Keratinocyte (primary cell): ENCODE results near the gene SMTNL2. TPM values are rescaled to one million over a fixed set of nuclear protein-coding genes. Genes with fewer than 3 reads are reported as not detected.

Source experiments
- DNase-seq: peaks from one replicate; pipeline ENCODE4 v3.0.0-alpha.2; 2011; ENCODE audit warnings: low read depth, missing footprints, low spot score
- FAIRE-seq: peaks from 2 replicates; lab custom pipeline; 2011; peaks lifted over from hg19 to GRCh38; lab: Jason Lieb, UNC
- H2AFZ ChIP-seq: 2 replicates; pipeline ENCODE4 v1.6.0; 2012; ENCODE audit warnings: low read length, control low read depth, inconsistent platforms; ENCODE audit not compliant: control insufficient read depth
- H3K27ac ChIP-seq: 2 replicates; pipeline ENCODE4 v1.5.1; 2011; ENCODE audit warnings: low read length; ENCODE audit not compliant: control insufficient read depth, insufficient read depth
- H3K27me3 ChIP-seq: 3 replicates; pipeline ENCODE4 v1.6.0; 2011; ENCODE audit warnings: low read length; ENCODE audit not compliant: control insufficient read depth, insufficient read depth; ENCODE audit errors: extremely low read depth
- H3K36me3 ChIP-seq, 2 experiments: 2 replicates in 1 of 2; 3 replicates in 1 of 2; pipeline ENCODE4 v1.5.1; 2011; ENCODE audit warnings: low read length in 2 of 2, mild to moderate bottlenecking in 1 of 2; ENCODE audit not compliant: control insufficient read depth in 2 of 2, insufficient read depth in 2 of 2; ENCODE audit errors: extremely low read depth in 1 of 2
- H3K4me1 ChIP-seq: 3 replicates; pipeline ENCODE4 v1.5.1; 2011; ENCODE audit warnings: low read length; ENCODE audit not compliant: control insufficient read depth, insufficient read depth; ENCODE audit errors: extremely low read depth
- H3K4me2 ChIP-seq: 3 replicates; pipeline ENCODE4 v1.6.0; 2011; ENCODE audit warnings: low read depth, low read length; ENCODE audit not compliant: control insufficient read depth, insufficient read depth; ENCODE audit errors: extremely low read depth
- H3K4me3 ChIP-seq, 3 experiments: fragments of 200-600 bp in 1 of 3; sonication (generic) in 1 of 3; 2 replicates in 2 of 3; 3 replicates in 1 of 3; pipeline ENCODE4 v1.5.1; 2011 to 2016; ENCODE audit warnings: low read length in 3 of 3, mild to moderate bottlenecking in 3 of 3, control low read depth in 2 of 3, inconsistent platforms in 1 of 3, low read depth in 1 of 3, mixed read lengths in 1 of 3, mixed run types in 1 of 3, moderate library complexity in 1 of 3; ENCODE audit not compliant: control insufficient read depth in 2 of 3, insufficient read depth in 2 of 3; ENCODE audit errors: extremely low read depth in 1 of 3
- H3K79me2 ChIP-seq: 2 replicates; pipeline ENCODE4 v1.6.0; 2012; ENCODE audit warnings: low read length; ENCODE audit not compliant: control insufficient read depth, insufficient read depth
- H3K9ac ChIP-seq: 3 replicates; pipeline ENCODE4 v1.6.0; 2011; ENCODE audit warnings: low read length; ENCODE audit not compliant: control insufficient read depth, insufficient read depth; ENCODE audit errors: extremely low read depth
- H3K9me1 ChIP-seq: 3 replicates; pipeline ENCODE4 v1.6.0; 2011; ENCODE audit warnings: low read length; ENCODE audit not compliant: control insufficient read depth, insufficient read depth; ENCODE audit errors: extremely low read depth
- H3K9me3 ChIP-seq: 2 replicates; pipeline ENCODE4 v1.5.1; 2012; ENCODE audit warnings: low read depth, low read length; ENCODE audit not compliant: control insufficient read depth
- H4K20me1 ChIP-seq: 3 replicates; pipeline ENCODE4 v1.6.0; 2011; ENCODE audit warnings: low read length; ENCODE audit not compliant: control insufficient read depth, insufficient read depth; ENCODE audit errors: extremely low read depth
- EZH2 ChIP-seq: IDR thresholded peaks from one replicate; pipeline ENCODE4 v1.6.1; 2012; ENCODE audit warnings: inconsistent platforms, mild to moderate bottlenecking, low read length, moderate library complexity
- dilution Hi-C: fragments of 300-500 bp; cut with MboI; formaldehyde crosslinking; loops from one replicate; pipeline ENCODE4 v1.7.0; 2020; ENCODE audit warnings: low sequenced_read_pairs; ENCODE audit not compliant: extremely low pct_ligation_motif_present
- polyA plus RNA-seq, 5 experiments: library from polyadenylated mRNA; depleted of rRNA in 3 of 5; stranded (reverse) in 3 of 5; stranded (forward) in 1 of 5; unstranded in 1 of 5; fragments of >200 nt; gene quantifications; 1 replicate in 1 of 5; 2 replicates in 3 of 5; 3 replicates in 1 of 5; pipeline versions ENCODE4 v1.2.1 to v1.2.3, GENCODE V29; 2011 to 2012; ENCODE audit warnings: missing spikeins in 2 of 5, low read depth in 1 of 5, low replicate concordance in 1 of 5
- TF ChIP-seq, protein P1 (sequence below), 3 experiments: IDR thresholded peaks in 1 of 3; conservative IDR thresholded peaks in 1 of 3; optimal IDR thresholded peaks in 1 of 3; 2 replicates in 2 of 3; 3 replicates in 1 of 3; pipeline versions ENCODE3 to v1.5.1; 2011; ENCODE audit warnings: low read length in 3 of 3, mild to moderate bottlenecking in 3 of 3, moderate library complexity in 2 of 3, control low read depth in 1 of 3, inconsistent platforms in 1 of 3; ENCODE audit not compliant: insufficient read depth in 2 of 3; ENCODE audit errors: extremely low read depth in 1 of 3

Gene SMTNL2
- polyA plus RNA-seq, 1 donor (not counting 4 experiments of a cell fraction or from before 2014, with no cell fraction given), result not detected

GRCh38 chr17:4582101-4582501 lies 2.2 kb upstream of the SMTNL2 start:
- no peaks in the 10 kb centered on the region for H4K20me1 ChIP-seq
- peaks cover 14% of the 10 kb centered on the region for H3K4me1 ChIP-seq
- H3K27ac ChIP-seq, result no peak overlapping the region
- H3K36me3 ChIP-seq, result no peaks in the 10 kb centered on the region
- dilution Hi-C loops, result no loop called here
- H3K27me3 ChIP-seq, result peaks cover 56% of the 10 kb centered on the region
- no peak overlapping the region for H3K9ac ChIP-seq
- H3K4me2 ChIP-seq, result no peak overlapping the region
- DNase-seq, result no peak
- FAIRE-seq, result no peak
- no peaks in the 10 kb centered on the region for H3K79me2 ChIP-seq
- no peak overlapping the region for H2AFZ ChIP-seq
- no peaks in the 10 kb centered on the region for H3K9me3 ChIP-seq
- no peak overlapping the region for H3K4me3 ChIP-seq
- TF ChIP-seq, protein P1, sequence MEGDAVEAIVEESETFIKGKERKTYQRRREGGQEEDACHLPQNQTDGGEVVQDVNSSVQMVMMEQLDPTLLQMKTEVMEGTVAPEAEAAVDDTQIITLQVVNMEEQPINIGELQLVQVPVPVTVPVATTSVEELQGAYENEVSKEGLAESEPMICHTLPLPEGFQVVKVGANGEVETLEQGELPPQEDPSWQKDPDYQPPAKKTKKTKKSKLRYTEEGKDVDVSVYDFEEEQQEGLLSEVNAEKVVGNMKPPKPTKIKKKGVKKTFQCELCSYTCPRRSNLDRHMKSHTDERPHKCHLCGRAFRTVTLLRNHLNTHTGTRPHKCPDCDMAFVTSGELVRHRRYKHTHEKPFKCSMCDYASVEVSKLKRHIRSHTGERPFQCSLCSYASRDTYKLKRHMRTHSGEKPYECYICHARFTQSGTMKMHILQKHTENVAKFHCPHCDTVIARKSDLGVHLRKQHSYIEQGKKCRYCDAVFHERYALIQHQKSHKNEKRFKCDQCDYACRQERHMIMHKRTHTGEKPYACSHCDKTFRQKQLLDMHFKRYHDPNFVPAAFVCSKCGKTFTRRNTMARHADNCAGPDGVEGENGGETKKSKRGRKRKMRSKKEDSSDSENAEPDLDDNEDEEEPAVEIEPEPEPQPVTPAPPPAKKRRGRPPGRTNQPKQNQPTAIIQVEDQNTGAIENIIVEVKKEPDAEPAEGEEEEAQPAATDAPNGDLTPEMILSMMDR (optimal IDR thresholded peaks at IDR 0.05 in 1 of 3, IDR thresholded peaks at IDR 0.05 in 1 of 3, conservative IDR thresholded peaks at IDR 0.05 in 1 of 3; ENCODE audit: extremely low read depth in 1 of 3, insufficient read depth in 2 of 3, low read length in 3 of 3), result no peak
- H3K9me1 ChIP-seq, result peaks cover 2% of the 10 kb centered on the region

GRCh38 chr17:4582691-4583090 lies 1.6 kb upstream of the SMTNL2 start:
- DNase-seq (no peak), FAIRE-seq (no peak)
- peaks cover 56% of the 10 kb centered on the region for H3K27me3 ChIP-seq
- TF ChIP-seq EZH2, result no peak
- TF ChIP-seq, protein P1 (optimal IDR thresholded peaks at IDR 0.05 in 1 of 3, IDR thresholded peaks at IDR 0.05 in 1 of 3, conservative IDR thresholded peaks at IDR 0.05 in 1 of 3; ENCODE audit: extremely low read depth in 1 of 3, insufficient read depth in 2 of 3, low read length in 3 of 3), result no peak
- no peak overlapping the region for H3K4me3 ChIP-seq
- H3K27ac ChIP-seq, result no peak overlapping the region
- no peak overlapping the region for H3K9ac ChIP-seq
- no peaks in the 10 kb centered on the region for H3K79me2 ChIP-seq
- peaks cover 14% of the 10 kb centered on the region for H3K4me1 ChIP-seq
- H2AFZ ChIP-seq, result no peak overlapping the region
- peaks cover 2% of the 10 kb centered on the region for H3K9me1 ChIP-seq
- no peaks in the 10 kb centered on the region for H3K9me3 ChIP-seq
- no peak overlapping the region for H3K4me2 ChIP-seq
- H4K20me1 ChIP-seq, result no peaks in the 10 kb centered on the region
- H3K36me3 ChIP-seq, result no peaks in the 10 kb centered on the region
- dilution Hi-C loops, result no loop called here
